Uterus (tissue), 4 donors: ENCODE results near the gene MRPS35. TPM values are rescaled to one million over a fixed set of nuclear protein-coding genes. Genes with fewer than 3 reads are reported as not detected.

ENCODE experiments used
- DNase-seq, 2 donors: peaks; one replicate each; pipeline ENCODE4 v3.0.0-alpha.2; 2019 to 2020
- H3K27ac ChIP-seq, 2 donors: fragments of 200-600 bp; sonication (generic); 1 replicate in 1 of 2; 2 replicates in 1 of 2; pipeline ENCODE4 v1.5.1; 2016 to 2018
- H3K27me3 ChIP-seq, 2 donors: fragments of 200-600 bp; sonication (generic); one replicate each; pipeline ENCODE4 v1.5.1; 2018 to 2019; ENCODE audit warnings: control low read depth in 1 of 2
- H3K36me3 ChIP-seq, 2 donors: fragments of 200-600 bp; sonication (generic); one replicate each; pipeline ENCODE4 v1.5.1; 2019; ENCODE audit warnings: control low read depth in 1 of 2
- H3K4me1 ChIP-seq, 2 donors: fragments of 200-600 bp; sonication (generic); one replicate each; pipeline ENCODE4 v1.5.1; 2018 to 2019; ENCODE audit warnings: control low read depth in 1 of 2
- H3K4me3 ChIP-seq, 2 donors: fragments of 200-600 bp; sonication (generic); 1 replicate in 1 of 2; 2 replicates in 1 of 2; pipeline ENCODE4 v1.5.1; 2018 to 2019; ENCODE audit warnings: mild to moderate bottlenecking in 1 of 2
- H3K9me3 ChIP-seq, 2 donors: fragments of 200-600 bp; sonication (generic); one replicate each; pipeline ENCODE4 v1.5.1; 2019; ENCODE audit warnings: control low read depth in 1 of 2
- POLR2A ChIP-seq, 2 donors: fragments of 450-650 bp; IDR thresholded peaks; one replicate each; pipeline ENCODE4 v1.6.1; 2016; ENCODE audit warnings: antibody characterized with exemption in 2 of 2, mild to moderate bottlenecking in 1 of 2, moderate library complexity in 1 of 2
- intact Hi-C: fragments of 100-400 bp; cut with DNase I; formaldehyde crosslinking; loops from one replicate; pipeline ENCODE4 v1.15.1; 2023; ENCODE audit warnings: low total_unique reads
- total RNA-seq, 4 donors: library from RNA; depleted of rRNA in 3 of 4; stranded (reverse); fragments of >200 nt in 3 of 4; gene quantifications; one replicate each; pipeline versions ENCODE4 v1.1.0 to v1.2.4, GENCODE V29; 2014 to 2023
- TF ChIP-seq, protein P1 (sequence below), 4 experiments: fragments of 200-600 bp in 2 of 4; fragments of 450-650 bp in 2 of 4; sonication (generic) in 2 of 4; IDR thresholded peaks; one replicate each; pipeline ENCODE4 v1.5.1; 2016 to 2019; ENCODE audit warnings: antibody characterized with exemption in 4 of 4, mild to moderate bottlenecking in 2 of 4, moderate library complexity in 1 of 4
- donor health status: DM: yes; HTN: yes; CAD: no.

Gene MRPS35
- total RNA-seq, 4 donors from 2014 or later = 40.9 to 66.9 (median 55.9) TPM

DNA sequence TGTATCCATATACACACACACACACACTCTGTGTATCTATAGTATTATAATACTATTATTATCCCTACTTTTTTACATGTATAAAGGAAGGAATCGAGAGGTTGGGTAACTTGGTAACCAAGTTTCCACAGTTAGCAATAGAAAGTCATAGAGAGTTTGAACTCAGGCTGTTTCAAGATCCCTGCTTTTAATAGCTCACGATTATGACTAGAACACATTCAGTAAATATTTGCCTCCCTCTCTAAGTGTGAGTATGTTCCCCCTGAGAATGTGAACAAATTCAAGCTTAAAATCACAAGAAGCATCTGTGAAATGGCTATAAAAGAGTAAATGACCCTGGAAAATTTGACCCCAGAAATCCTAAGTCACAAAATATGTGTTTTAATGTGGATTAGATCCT, 25.4 kb upstream of the MRPS35 start:
- no peak for DNase-seq
- H3K9me3 ChIP-seq = no peaks in the 10 kb centered on the region
- H3K4me1 ChIP-seq = no peaks in the 10 kb centered on the region
- intact Hi-C loops = no loop called here
- no peaks in the 10 kb centered on the region for H3K36me3 ChIP-seq
- no peak overlapping the region for H3K4me3 ChIP-seq
- H3K27me3 ChIP-seq = no peaks in the 10 kb centered on the region
- no peak overlapping the region for H3K27ac ChIP-seq
- no peak for TF ChIP-seq POLR2A (IDR thresholded peaks at IDR 0.05)
- TF ChIP-seq, protein P1, sequence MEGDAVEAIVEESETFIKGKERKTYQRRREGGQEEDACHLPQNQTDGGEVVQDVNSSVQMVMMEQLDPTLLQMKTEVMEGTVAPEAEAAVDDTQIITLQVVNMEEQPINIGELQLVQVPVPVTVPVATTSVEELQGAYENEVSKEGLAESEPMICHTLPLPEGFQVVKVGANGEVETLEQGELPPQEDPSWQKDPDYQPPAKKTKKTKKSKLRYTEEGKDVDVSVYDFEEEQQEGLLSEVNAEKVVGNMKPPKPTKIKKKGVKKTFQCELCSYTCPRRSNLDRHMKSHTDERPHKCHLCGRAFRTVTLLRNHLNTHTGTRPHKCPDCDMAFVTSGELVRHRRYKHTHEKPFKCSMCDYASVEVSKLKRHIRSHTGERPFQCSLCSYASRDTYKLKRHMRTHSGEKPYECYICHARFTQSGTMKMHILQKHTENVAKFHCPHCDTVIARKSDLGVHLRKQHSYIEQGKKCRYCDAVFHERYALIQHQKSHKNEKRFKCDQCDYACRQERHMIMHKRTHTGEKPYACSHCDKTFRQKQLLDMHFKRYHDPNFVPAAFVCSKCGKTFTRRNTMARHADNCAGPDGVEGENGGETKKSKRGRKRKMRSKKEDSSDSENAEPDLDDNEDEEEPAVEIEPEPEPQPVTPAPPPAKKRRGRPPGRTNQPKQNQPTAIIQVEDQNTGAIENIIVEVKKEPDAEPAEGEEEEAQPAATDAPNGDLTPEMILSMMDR (IDR thresholded peaks at IDR 0.05) = no peak

- no peaks in the 10 kb centered on the region for H3K4me1 ChIP-seq
- no peak for DNase-seq
- H3K27me3 ChIP-seq = no peaks in the 10 kb centered on the region
- no peaks in the 10 kb centered on the region for H3K9me3 ChIP-seq
- no peaks in the 10 kb centered on the region for H3K36me3 ChIP-seq
- H3K27ac ChIP-seq = no peak overlapping the region
- TF ChIP-seq, protein P1 (IDR thresholded peaks at IDR 0.05) = no peak
- no peak for TF ChIP-seq POLR2A (IDR thresholded peaks at IDR 0.05)
- intact Hi-C loops = no loop called here
- H3K4me3 ChIP-seq = no peak overlapping the region
Observed at GRCh38 chr12:27686147-27686546, 24.5 kb upstream of the MRPS35 start.

DNA sequence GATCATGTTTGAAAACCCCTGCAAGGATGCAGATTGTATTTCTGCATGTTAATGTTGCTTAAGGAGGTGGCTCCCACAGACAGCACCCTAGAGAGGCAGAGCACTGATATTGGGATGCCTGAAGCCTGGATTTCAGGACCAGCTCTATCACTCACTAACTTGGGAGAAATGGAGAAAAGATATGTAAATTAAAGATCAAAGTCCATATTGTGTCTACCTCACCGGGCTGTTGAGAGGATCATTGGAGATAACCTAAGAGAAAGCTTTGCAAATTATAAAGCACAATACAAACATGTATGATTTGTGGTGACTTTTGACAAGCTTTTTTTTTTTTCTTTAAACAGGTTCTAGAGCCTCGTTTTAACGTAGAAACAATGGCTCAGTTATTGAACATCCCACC, 22.0 kb upstream of the MRPS35 start:
- TF ChIP-seq, protein P1 (IDR thresholded peaks at IDR 0.05) = no peak
- TF ChIP-seq POLR2A (IDR thresholded peaks at IDR 0.05) = no peak
- no peaks in the 10 kb centered on the region for H3K36me3 ChIP-seq
- H3K9me3 ChIP-seq = no peaks in the 10 kb centered on the region
- no peaks in the 10 kb centered on the region for H3K4me1 ChIP-seq
- no peak overlapping the region for H3K27ac ChIP-seq
- H3K4me3 ChIP-seq = no peak overlapping the region
- DNase-seq = no peak
- intact Hi-C loops = no loop called here
- H3K27me3 ChIP-seq = no peaks in the 10 kb centered on the region

DNA sequence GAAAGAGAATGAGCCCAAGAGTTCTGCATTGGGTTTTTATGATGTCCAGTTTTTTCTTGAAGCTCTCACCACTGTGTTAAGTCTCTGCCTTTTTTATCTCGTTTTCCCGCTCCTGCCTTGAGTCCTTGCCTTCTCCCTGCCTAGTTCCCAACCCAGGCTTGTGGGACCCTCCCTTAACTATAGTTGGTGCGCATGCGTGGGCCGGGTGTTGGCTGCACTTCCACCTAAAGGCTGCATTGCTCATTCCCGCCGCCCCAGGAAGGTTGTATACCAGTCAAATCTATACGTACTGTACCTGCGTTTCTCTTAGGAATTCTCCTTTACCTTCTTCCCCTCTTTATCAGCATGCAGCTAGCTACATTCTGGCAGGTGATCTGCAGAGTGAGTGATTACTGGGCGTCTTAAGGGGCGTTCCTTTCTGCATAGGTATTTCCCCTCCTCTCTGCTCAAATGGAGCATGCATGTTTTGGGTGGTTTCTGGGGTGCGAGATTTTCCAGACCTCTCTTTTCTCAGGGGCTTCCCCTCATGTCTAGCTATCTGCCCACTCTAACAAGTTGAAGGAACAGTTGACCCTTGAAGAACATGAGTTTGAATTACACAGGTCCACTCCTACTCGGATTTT, 21.0 kb upstream of the MRPS35 start:
- H3K27me3 ChIP-seq = no peaks in the 10 kb centered on the region
- no peaks in the 10 kb centered on the region for H3K9me3 ChIP-seq
- no peaks in the 10 kb centered on the region for H3K36me3 ChIP-seq
- no peak overlapping the region for H3K4me3 ChIP-seq
- no peak overlapping the region for H3K27ac ChIP-seq
- H3K4me1 ChIP-seq = no peaks in the 10 kb centered on the region
- no peak for TF ChIP-seq POLR2A (IDR thresholded peaks at IDR 0.05)
- TF ChIP-seq, protein P1 (IDR thresholded peaks at IDR 0.05) = no peak
- intact Hi-C loops = no loop called here
- no peak for DNase-seq

DNA sequence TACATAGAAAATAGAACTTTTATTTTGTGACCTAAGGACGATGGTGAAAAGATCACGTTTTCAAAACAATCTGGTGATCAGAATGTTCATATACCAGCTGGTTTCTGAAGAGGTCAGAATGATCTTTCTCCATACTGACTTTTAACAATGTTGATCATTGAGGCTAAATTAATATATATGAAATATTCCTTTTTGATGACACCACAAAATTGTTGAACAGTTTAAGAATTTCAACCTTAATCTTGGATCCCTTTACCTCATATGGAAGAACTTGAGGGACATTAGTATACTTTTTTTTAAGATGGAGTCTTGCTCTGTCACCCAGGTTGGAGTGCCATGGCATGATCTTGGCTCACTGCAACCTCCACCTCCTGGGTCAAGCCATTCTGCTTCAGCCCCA, 17.2 kb upstream of the MRPS35 start:
- TF ChIP-seq POLR2A (IDR thresholded peaks at IDR 0.05) = no peak
- TF ChIP-seq, protein P1 (IDR thresholded peaks at IDR 0.05) = no peak
- no peak for DNase-seq
- Histone ChIP-seq H3K9me3 (no peaks in the 10 kb centered on the region), H3K27me3 (no peaks in the 10 kb centered on the region), H3K4me1 (no peaks in the 10 kb centered on the region), H3K27ac (no peak overlapping the region), H3K4me3 (no peak overlapping the region), H3K36me3 (no peaks in the 10 kb centered on the region)
- intact Hi-C loops = no loop called here
